Activated naive CD8-positive, alpha-beta T cell treated with anti-CD3 and anti-CD28 coated beads, Interleukin-2, amount 10 ng/mL, durations not matched to agents 7 days and 5 days (primary cell): ENCODE data around the gene C6orf132. TPM values are rescaled to one million over a fixed set of nuclear protein-coding genes. Genes with fewer than 3 reads are reported as not detected.
A peak's percentile ranks its signal among the peaks of the same experiment; 100 is the strongest.

ENCODE experiments used
- ATAC-seq: fragments of 150-1000 bp; cut with Tn5 transposase; one replicate; pipeline ENCODE4 v1.10.0; 2021; ENCODE audit warnings: low read depth, moderate library complexity
- POLR2A ChIA-PET: fragments of 350-600 bp; sonication (Branson Sonifier 250); formaldehyde crosslinking; loops from one replicate; lab custom pipeline; 2021; ENCODE audit warnings: antibody characterized with exemption; lab: Charles Lee
- DNase-seq: peaks from one replicate; pipeline ENCODE4 v3.0.0; 2021
- H3K27ac Mint-ChIP-seq: one replicate; pipeline ENCODE4 v1.8.0; 2022; ENCODE audit warnings: mild to moderate bottlenecking, mixed read lengths
- H3K27me3 Mint-ChIP-seq: one replicate; pipeline ENCODE4 v1.8.0; 2022; ENCODE audit warnings: mild to moderate bottlenecking, moderate library complexity, mixed read lengths
- H3K36me3 Mint-ChIP-seq: one replicate; pipeline ENCODE4 v1.8.0; 2021; ENCODE audit warnings: mild to moderate bottlenecking, mixed read lengths
- H3K4me1 Mint-ChIP-seq: one replicate; pipeline ENCODE4 v1.8.0; 2021; ENCODE audit warnings: mixed read lengths
- H3K4me3 Mint-ChIP-seq: one replicate; pipeline ENCODE4 v1.8.0; 2022; ENCODE audit warnings: mild to moderate bottlenecking, moderate library complexity, mixed read lengths
- H3K9me3 Mint-ChIP-seq: one replicate; pipeline ENCODE4 v1.8.0; 2021; ENCODE audit warnings: mixed read lengths
- total RNA-seq, 2 experiments: library from RNA; stranded (reverse); gene quantifications; one replicate each; pipeline ENCODE4 v1.2.3, GENCODE V29; 2021

Gene C6orf132
- total RNA-seq, 2 experiments from 2014 or later, result 0.08 to 0.14 TPM

GRCh38 chr6:42104095-42104803 lies 38.2 kb downstream of the C6orf132 start:
- H3K4me1 Mint-ChIP-seq, result peaks cover 19% of the 10 kb centered on the region
- POLR2A ChIA-PET, result interaction anchor here (0.8 to 2.5 kb wide), 9 partner anchors 10 to 318 kb away, joined by 3 to 16 read pairs (median 3); partner anchors contain the start of gene TAF8
- no peaks in the 10 kb centered on the region for H3K9me3 Mint-ChIP-seq
- DNase-seq (peak; percentile 89), ATAC-seq (peak; percentile 91)
- peak overlapping the region; percentile 74 for H3K27ac Mint-ChIP-seq
- peak overlapping the region; percentile 81 for H3K4me3 Mint-ChIP-seq
- H3K36me3 Mint-ChIP-seq, result no peaks in the 10 kb centered on the region
- H3K27me3 Mint-ChIP-seq, result peaks cover 8% of the 10 kb centered on the region

DNA sequence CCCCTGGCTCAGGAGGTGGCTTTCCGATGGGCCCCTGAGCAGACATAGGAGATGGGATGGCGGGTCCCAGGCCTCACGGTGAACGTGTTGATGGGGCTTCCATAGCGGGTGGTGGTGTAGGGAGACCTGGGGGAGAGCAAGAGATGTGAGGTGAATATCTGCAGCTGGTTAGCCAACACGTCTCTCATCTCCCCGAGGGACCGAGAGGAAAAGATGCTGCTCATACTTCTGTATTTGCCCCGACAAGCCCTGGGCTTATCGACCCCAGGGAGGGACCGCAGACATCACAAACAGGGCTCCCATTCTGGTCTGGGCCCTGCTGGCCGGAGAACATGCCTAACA lies 38.7 kb downstream of the C6orf132 start:
- ATAC-seq, result no peak
- no peaks in the 10 kb centered on the region for H3K9me3 Mint-ChIP-seq
- H3K27ac Mint-ChIP-seq, result peak overlapping the region; percentile 74
- H3K4me3 Mint-ChIP-seq, result peak overlapping the region; percentile 81
- no peak for DNase-seq
- POLR2A ChIA-PET, result interaction anchor here (0.8 to 2.5 kb wide), 5 partner anchors 10 to 168 kb away, joined by 3 to 16 read pairs (median 4); partner anchors contain the start of gene TAF8
- no peaks in the 10 kb centered on the region for H3K36me3 Mint-ChIP-seq
- peaks cover 19% of the 10 kb centered on the region for H3K4me1 Mint-ChIP-seq
- H3K27me3 Mint-ChIP-seq, result peaks cover 6% of the 10 kb centered on the region

- Mint-ChIP-seq H3K27me3 (peaks cover under 1% of the 10 kb centered on the region), H3K36me3 (no peaks in the 10 kb centered on the region), H3K4me3 (peak overlapping the region; percentile 81), H3K9me3 (no peaks in the 10 kb centered on the region), H3K4me1 (peaks cover 19% of the 10 kb centered on the region), H3K27ac (no peak overlapping the region)
- DNase-seq, result no peak
- ATAC-seq, result no peak
- POLR2A ChIA-PET, result interaction anchor here (0.9 to 2.5 kb wide), 2 partner anchors 11 to 53 kb away, joined by 3 to 16 read pairs; partner anchors contain the start of gene TAF8
Observed at GRCh38 chr6:42103216-42103615, 39.2 kb downstream of the C6orf132 start.

DNA sequence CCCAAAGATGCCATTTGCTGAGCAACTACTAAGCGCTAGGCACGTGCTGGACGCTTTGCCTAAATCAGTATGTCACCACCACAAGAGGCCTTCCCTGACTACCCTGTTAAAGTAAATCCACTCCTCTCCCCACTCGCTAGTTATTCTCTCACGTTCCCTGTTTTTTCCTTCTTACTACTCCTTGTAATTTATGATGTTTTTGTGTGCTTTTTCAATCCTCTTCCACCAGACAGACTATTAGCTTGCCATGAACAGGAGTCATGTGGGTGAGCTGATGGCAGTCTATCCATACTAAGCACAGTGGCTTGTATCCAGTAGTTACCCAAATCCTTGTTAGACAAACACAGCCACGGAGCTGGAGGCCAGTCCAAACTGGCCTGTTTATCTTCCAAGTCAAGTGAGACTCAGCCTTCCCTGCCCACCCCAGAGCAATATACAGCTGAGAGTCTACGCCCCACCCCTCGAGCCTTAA lies 41.2 kb downstream of the C6orf132 start:
- Mint-ChIP-seq H3K9me3 (no peaks in the 10 kb centered on the region), H3K27me3 (no peaks in the 10 kb centered on the region), H3K4me3 (no peak overlapping the region), H3K4me1 (peaks cover 19% of the 10 kb centered on the region), H3K27ac (no peak overlapping the region), H3K36me3 (no peaks in the 10 kb centered on the region)
- no peak for ATAC-seq
- POLR2A ChIA-PET, result no interaction called here
- no peak for DNase-seq

DNA sequence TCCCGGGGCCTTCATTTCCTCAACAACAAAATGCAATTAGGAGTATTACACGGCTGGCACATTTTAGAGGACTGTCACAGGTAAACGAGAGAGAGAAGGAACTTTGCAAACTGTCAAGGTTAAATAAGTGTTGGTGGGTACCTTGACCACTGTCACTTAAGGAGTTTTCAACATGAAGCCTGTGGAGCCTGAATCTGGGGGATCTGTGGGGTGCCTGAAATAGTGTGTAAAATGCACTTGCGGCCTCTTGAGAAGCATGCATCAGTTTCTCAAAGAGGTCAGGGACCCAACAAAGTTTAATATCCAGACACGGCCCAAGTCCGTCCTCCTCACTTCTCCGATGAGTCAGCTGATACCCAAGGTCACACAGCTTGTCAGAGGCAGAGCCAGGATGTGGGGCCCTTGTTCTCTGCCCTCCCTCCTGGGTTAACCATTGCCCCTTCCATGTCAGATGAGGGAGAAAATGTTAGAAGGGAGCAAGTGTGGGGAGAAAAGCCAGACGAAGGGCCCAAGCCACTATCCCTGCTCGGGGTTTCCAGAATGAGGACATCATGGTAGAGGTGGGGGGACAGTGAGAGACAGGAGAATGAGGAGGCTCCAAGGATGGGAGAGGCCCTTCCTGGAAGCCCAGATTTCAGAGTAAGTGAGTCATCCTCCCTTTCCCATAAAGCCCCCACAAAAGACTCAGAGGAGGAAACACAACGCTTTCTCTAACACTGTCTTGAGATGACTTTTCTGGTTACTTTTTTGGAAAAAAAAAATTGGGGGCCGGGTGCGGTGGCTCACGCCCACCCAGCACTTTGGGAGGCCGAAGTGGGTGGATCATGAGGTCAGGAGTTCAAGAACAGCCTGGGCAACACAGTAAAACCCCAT lies 42.2 kb downstream of the C6orf132 start:
- H3K4me1 Mint-ChIP-seq, result peaks cover 19% of the 10 kb centered on the region
- ATAC-seq (no peak), DNase-seq (no peak)
- no peak overlapping the region for H3K4me3 Mint-ChIP-seq
- no peaks in the 10 kb centered on the region for H3K36me3 Mint-ChIP-seq
- peak overlapping the region; percentile 43 for H3K27ac Mint-ChIP-seq
- H3K9me3 Mint-ChIP-seq, result no peaks in the 10 kb centered on the region
- POLR2A ChIA-PET, result no interaction called here
- no peaks in the 10 kb centered on the region for H3K27me3 Mint-ChIP-seq

DNA sequence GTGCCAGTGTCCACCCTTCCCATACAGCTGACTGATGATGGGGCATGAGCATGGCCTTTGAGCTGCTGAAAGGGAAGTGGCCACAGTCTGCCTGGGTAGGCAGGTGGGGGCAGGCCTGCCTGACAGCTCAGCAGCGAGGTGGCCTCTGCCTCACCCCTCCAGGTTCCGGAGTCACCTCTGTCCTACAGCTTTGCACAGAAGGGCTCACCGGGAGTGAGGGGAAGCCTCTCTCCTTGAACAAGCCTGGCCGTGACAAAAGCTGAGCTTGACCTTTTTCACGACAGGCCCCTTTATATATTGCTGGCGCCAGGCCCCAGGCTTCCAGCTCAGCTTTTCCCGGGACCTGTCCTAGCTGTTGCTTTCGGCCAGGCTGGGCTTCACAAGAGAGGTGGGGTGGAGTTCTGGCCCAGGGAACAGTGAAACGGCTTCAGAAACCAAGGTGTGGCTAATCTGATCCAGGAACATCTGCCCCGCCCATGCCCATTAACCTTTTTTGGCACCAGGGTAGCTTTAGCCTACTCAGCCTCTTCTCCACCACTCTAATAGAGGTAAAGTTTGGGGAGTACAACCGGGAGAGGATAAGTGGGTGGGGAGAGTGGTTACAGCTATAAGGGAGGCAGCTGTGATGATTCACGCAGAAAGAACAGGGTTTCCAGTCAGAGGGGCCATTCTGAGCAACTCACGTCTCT lies 42.9 kb downstream of the C6orf132 start:
- DNase-seq, result no peak
- peaks cover 19% of the 10 kb centered on the region for H3K4me1 Mint-ChIP-seq
- H3K9me3 Mint-ChIP-seq, result no peaks in the 10 kb centered on the region
- no peaks in the 10 kb centered on the region for H3K36me3 Mint-ChIP-seq
- POLR2A ChIA-PET, result no interaction called here
- H3K4me3 Mint-ChIP-seq, result no peak overlapping the region
- ATAC-seq, result no peak
- no peak overlapping the region for H3K27ac Mint-ChIP-seq
- H3K27me3 Mint-ChIP-seq, result no peaks in the 10 kb centered on the region

DNA sequence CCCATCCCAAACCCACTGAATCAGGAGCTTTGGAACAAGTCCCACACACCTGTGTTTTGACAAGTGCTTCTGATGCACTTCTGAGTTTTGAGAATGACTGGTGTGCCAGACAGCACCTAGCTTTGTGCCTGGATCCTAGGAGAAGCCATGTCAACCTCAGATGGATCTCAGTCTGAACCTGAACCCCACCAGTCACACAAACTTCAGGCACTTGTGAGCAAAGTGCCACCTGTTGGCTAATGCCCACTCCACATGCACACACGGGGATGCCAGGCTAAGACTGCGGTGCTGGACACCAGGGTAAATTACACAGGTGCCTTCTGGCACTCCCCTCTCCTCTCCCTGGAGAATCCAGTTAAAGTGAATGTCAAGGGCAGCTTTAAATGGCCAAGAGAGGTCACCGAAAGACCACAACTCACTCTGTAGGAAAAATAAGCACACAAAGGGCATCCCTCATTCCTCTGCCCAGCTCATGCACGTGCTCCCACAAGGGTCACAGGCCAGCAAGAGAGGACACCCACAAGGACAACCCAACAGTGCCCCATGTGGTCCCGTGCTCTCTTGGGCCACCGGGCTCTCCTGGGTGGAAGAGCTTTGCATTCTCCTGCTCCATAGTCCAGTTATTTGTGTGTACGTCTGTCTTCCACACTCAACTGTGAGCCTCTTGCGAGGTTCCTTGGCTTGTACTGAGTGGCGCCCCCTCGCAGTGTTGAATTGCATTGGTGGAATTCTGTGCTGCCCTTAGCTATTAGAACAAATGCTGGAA lies 46.5 kb downstream of the C6orf132 start:
- ATAC-seq, result no peak
- Mint-ChIP-seq H3K27me3 (no peaks in the 10 kb centered on the region), H3K27ac (no peak overlapping the region), H3K36me3 (no peaks in the 10 kb centered on the region), H3K9me3 (no peaks in the 10 kb centered on the region), H3K4me1 (peaks cover 9% of the 10 kb centered on the region), H3K4me3 (no peak overlapping the region)
- DNase-seq, result no peak
- POLR2A ChIA-PET, result interaction anchor here (0.5 to 0.6 kb wide), 2 partner anchors 308 to 1016 kb away, joined by 3 read pairs; no protein-coding TSS in a partner anchor

- Mint-ChIP-seq H3K27me3 (no peaks in the 10 kb centered on the region), H3K4me1 (peaks cover 3% of the 10 kb centered on the region), H3K36me3 (no peaks in the 10 kb centered on the region), H3K9me3 (no peaks in the 10 kb centered on the region), H3K27ac (no peak overlapping the region), H3K4me3 (no peak overlapping the region)
- ATAC-seq, result no peak
- no peak for DNase-seq
- POLR2A ChIA-PET, result interaction anchor here (0.5 to 0.6 kb wide), 2 partner anchors 307 to 1017 kb away, joined by 3 read pairs; no protein-coding TSS in a partner anchor
Observed at GRCh38 chr6:42095094-42095493, 47.3 kb downstream of the C6orf132 start.

DNA sequence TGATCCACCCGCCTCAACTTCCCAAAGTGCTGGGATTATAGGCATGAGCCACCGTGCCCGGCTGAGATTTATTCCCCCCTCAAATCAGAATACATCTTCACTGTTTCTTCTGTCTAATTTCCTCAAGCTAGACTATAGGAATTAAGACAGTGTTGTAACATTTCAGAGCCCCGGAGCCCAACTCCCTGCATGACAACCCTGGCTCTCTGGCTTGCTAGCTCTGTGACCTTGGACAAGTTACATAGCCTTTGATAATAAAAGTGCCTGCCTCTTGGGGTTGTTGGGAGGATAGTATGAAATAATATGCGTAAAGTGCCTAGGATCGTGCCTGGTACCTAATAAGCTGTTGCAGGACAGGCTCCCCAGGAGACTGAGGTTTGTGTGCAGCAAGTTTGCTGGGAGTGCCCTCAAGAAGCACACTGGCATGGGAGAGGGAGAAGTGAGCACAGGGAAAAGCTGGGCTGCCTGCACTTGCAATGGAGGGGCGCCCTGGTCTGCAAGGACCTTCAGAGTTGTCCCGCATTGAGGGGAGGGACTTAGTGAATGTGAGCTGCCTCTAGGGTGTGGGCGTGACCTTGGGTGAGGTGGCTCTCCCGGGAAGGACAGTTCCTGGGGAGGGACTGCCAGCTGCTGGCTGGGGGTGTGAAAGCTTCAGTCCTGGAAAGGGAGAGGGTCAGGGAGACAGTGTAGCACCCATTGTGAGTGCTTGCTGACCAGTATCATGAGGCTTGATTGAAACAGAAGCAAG lies 48.7 kb downstream of the C6orf132 start:
- POLR2A ChIA-PET, result interaction anchor here (0.6 to 1.2 kb wide), 3 partner anchors 11 to 285 kb away, joined by 3 to 5 read pairs (median 5); no protein-coding TSS in a partner anchor
- Mint-ChIP-seq H3K27me3 (no peaks in the 10 kb centered on the region), H3K27ac (no peak overlapping the region), H3K36me3 (no peaks in the 10 kb centered on the region), H3K4me1 (no peaks in the 10 kb centered on the region), H3K9me3 (no peaks in the 10 kb centered on the region), H3K4me3 (no peak overlapping the region)
- no peak for DNase-seq
- ATAC-seq, result no peak

DNA sequence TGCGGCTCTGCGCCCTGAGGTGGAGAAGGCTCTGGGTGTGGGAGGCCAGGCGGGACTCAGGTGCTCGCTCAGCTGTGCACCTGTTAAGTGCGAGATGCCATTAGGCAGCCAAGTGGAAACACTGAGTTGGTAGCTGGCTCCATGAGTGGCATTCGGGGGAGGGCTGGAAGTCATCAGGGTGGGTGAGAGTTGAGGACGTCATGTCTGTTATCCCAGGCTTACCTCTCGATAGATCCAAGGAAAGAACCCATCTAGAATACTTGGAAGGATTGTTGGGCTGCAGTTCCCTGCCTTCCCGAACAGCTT lies 50.7 kb downstream of the C6orf132 start:
- no peak overlapping the region for H3K4me3 Mint-ChIP-seq
- H3K36me3 Mint-ChIP-seq, result no peaks in the 10 kb centered on the region
- no peaks in the 10 kb centered on the region for H3K4me1 Mint-ChIP-seq
- H3K27ac Mint-ChIP-seq, result no peak overlapping the region
- H3K9me3 Mint-ChIP-seq, result no peaks in the 10 kb centered on the region
- ATAC-seq (no peak), DNase-seq (no peak)
- POLR2A ChIA-PET, result interaction anchor here (1.3 kb wide), 1 partner anchor 12 kb away, joined by 3 read pairs; no protein-coding TSS in a partner anchor
- no peaks in the 10 kb centered on the region for H3K27me3 Mint-ChIP-seq

DNA sequence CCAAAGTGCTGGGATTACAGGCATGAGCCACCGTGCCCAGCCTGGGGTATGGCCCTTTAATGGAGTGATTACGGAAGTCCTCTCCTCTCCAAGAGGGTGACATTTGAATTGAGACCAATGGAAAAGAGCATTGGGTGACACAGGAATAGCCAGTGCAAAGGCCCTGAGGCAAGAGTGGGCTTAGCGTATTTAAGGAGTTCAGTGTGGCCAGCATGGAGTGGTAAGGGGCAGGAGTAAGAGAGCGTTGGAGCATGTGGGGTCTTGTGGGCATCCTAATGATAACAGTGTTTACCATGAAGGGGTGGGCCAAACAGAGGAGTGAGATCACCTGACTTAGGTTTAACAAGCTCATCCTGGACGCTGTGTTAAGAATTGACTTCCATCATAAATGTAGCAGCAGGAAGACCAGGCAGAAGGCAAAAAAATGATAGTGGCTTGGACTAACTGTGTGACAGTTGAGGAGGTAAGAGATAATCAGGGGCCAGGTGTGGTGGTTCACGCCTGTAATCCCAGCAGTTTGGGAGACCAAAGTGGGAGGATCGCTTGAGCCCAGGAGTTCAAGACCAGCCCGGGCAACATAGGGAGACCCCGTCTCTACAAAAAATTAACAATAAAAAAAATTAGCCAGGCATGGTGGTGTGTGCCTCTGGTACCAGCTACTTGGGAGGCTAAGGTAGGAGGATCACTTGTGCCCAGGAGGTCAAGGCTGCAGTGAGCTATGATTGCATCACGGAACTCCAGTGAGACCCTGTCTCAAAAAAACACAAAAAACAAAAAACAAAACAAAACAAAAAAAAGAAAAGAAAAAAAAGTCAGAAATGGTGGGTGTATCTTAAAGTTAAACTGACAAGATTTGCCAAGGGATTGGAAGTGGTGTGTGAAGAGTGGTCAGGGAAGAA lies 51.4 kb downstream of the C6orf132 start:
- no peaks in the 10 kb centered on the region for H3K9me3 Mint-ChIP-seq
- no peak overlapping the region for H3K4me3 Mint-ChIP-seq
- no peaks in the 10 kb centered on the region for H3K36me3 Mint-ChIP-seq
- no peaks in the 10 kb centered on the region for H3K4me1 Mint-ChIP-seq
- H3K27me3 Mint-ChIP-seq, result no peaks in the 10 kb centered on the region
- POLR2A ChIA-PET, result interaction anchor here (1.0 kb wide), 1 partner anchor 13 kb away, joined by 3 read pairs; no protein-coding TSS in a partner anchor
- DNase-seq (no peak), ATAC-seq (no peak)
- no peak overlapping the region for H3K27ac Mint-ChIP-seq
